GM18858 (cell line): ENCODE measurements around the gene APOL3.
"Not testable (repeated sequence)": the region's sequence is repeated elsewhere in the genome, so short reads cannot be mapped to it uniquely, and the experiment has no call there.

Experiments
- ATAC-seq: cut with Tn5 transposase; IDR thresholded peaks from one replicate; pipeline ENCODE4 v1.9.1; 2021; ENCODE audit not compliant: unreplicated experiment

The APOL3 gene

DNA sequence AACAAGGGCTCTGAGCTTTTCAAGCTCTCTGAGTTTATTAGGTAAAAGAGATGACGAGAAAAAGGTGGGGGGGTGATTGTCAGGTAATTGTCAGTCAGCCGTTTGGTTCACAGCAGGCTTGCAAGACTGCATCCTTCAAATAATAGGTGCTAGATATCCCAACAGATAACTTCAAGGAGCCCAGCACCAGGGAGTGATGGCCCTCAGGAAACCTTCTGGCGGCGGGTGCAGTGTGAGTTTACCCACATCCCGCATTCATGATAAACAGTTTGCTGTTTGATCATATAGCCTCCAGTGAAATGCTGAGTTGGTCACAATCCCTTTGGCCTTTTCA lies 1.2 kb upstream of the APOL3 start:
- not testable (repeated sequence) for ATAC-seq

DNA sequence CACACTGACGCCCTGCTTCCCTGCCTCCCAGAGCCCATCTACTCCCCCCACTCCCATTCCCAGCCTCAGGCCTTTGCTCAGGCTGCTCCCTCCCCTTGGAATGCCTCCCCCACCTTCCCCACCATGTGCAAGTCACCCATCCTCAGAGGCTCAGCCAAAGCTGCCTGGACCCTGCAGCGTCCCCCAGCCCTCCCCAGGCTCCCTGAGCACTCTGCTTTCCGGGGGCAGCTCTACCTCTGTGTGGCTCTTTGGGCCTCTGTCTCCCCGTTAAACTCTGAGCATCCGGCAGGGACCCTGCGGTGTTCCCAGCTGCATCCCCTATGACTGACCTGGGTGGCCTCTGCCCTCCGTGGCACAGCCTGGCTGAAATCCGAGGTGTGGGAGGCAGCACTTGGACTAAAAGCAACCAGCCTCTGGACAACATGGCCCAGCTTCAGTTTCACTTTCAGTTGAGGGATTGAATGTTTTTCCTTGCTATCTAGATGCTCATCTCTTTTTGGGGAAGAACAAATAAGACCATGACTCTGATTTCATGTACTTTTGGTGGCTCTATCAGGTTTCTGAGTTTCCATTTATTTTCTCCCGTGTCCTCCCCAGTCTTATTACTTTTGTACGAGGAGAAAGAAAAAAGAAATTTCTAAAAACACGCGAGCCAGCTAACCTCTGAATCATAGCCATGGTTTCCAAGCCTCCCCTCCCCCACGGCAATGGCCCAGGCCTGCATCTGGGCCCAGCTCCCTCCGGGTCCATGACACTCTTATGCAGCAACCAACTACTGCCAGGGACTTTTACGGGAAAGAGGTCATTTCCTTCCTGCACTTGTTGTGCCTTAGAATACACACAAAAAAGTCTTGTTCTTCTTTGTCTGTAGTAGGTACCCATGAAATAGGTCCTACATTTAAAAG lies 3.8 kb downstream of the APOL3 start:
- ATAC-seq = no peak

DNA sequence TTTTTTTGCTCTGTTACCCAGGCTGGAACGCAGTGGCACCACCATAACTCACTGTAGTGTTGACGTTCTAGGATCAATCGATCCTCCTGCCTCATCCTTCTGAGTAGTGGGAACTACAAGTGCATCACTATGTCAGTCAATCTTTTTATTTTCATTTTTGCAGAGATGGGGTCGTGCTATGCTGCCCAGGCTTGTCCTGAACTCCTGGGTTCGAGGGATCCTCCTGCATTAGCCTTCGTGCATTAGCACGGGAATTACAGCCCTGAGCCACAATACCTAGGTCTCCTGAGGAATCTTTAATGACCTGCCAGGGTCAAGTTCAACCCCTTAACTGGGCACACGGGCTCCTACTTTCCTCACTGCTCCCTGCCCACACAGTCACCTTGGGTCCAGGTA lies 4.4 kb downstream of the APOL3 start:
- no peak for ATAC-seq

DNA sequence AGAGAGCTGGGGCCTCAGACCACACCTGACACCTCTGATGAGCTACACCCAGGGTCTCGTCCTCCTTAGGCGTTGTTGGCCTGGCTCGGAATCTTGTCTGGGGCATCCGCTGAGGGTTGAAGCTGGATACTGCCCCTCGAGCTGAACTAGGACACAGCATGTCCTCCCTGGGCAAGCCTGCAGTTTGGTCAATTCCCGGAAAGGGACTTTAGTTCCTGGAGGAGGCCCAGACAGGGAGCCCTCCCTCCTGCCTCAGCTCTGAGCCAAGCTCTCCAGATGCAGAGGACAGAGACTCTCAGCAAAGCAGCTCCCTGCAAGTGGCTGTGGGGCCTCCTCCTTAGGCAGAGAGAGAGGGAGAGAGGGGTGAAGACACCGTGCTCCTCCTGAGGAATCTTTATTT lies 4.9 kb downstream of the APOL3 start:
- no peak for ATAC-seq

DNA sequence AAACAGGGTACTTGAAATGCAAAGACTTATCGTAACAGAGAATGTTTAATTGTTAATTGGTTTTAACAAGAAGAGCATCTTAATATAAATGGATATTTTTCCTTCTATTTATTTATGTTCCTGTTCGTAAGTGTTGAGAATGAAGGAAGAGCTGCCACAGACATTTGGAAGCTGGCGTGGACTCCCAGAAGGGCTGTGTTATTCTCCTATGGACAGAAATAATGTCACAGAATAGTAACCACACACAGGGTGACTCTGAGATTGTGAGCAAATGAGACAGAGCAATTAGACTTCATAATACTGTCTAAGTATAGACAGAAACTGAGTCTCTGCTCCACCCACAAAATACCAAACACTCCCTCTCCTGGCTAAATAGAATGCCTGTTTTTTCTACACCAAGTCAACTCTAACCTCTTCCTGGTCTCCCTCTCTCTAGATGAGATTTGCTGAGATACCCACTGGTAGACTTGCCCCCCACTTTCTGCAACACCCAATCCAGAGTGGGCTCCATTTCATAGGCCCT lies 6.1 kb downstream of the APOL3 start:
- no peak for ATAC-seq

DNA sequence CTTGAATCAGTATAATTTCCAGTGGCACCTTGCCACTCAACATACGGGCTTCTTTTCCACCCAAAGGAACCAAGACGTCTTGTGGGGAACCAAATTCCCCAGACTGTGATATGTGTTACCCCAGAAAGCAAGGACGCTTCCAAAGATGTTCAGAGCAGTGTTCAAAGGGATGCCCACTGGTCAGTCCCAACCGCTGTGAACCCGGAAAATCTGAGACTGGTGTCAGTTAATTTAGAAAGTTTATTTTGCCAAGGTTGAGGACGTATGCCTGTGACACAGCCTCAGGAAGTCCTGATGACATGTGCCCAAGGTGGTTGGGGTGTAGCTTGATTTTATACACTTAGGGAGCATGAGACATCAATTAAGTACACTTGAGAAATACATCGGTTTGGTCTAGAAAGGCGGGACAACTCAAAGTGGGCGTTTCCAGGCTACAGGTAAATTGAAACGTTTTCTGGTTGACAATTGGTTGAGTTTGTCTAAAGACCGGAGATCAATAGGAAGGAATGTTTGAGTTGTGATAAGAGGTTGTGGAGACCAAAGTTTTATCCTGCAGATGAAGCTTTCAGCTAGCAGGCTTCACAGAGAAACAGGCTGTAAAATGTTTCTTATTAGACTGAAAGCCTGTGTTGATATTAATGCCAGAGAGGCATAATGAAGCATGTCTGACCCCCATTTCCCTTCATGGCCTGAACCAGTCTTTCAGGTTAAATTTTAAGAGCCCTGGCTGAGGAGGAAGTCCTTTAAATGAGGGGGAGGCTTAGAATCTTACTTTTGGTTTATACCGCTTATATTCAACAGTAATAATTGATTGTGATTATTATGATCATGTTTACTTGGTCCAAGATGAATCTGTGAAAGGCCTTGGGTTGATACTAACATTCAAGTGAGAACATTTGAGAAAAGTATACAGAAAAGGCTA lies 6.8 kb downstream of the APOL3 start:
- ATAC-seq = no peak

DNA sequence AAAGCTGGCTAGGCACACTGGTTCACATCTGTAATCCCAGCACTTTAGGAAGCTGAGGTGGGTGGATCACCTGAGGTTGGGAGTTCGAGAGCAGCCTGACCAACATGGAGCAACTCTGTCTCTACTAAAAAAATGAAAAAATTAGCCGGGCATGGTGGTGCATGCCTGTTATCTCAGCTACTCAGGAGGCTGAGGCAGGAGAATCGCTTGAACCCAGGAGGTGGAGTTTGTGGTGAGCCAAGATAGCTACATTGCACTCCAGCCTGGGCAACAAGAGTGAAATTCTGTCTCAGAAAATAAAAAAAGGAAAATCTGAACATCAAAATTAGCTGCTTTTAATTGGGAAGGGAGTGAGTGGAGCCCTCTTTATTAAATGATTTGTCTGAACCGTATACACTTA lies 7.7 kb downstream of the APOL3 start:
- ATAC-seq = not testable (repeated sequence)

DNA sequence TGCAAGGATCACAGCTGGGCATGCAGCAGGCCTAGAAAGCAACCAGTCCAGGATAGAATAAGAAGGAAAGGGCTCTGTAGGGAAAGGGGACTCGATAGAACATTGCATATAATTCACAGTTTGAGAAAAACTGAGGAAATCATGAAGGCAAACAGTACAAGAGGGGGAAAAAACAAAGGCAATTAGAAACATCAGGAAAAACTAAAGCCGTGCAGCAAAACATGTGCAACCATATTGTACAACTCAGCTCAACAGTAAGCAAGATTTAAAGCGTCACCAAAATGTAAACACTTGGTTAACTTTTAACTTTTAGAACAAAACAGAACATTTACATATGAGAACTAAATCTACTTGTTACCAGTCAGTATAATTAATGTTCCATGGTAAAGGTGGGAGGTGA lies 8.5 kb downstream of the APOL3 start:
- no peak for ATAC-seq

DNA sequence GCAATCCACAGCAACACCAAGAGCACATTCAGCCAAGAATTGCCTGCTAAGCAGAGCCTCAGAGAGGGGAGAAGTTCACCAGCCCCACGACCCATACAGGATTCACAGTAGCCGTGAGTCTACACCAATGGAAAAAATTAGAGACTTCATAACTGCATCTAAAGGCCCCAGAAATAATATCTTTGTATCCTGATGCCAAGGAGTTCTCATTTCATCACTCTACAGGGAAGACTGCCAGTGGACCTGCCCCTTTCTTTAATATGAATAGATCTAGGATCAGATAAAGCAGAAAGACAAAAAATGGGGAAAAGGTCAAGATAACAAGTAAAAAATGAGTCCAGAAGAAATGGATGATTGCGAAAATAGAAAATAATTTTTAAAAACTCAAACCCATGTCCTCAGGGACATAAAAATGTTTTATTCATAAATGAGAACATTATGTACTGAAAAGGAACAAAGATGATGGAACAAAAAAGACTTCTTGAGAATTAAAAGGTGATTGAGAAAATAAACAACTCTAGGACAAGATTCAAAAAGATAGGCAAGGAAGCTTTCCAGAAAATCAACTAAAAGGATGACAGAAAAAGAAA lies 9.5 kb downstream of the APOL3 start:
- no peak for ATAC-seq

DNA sequence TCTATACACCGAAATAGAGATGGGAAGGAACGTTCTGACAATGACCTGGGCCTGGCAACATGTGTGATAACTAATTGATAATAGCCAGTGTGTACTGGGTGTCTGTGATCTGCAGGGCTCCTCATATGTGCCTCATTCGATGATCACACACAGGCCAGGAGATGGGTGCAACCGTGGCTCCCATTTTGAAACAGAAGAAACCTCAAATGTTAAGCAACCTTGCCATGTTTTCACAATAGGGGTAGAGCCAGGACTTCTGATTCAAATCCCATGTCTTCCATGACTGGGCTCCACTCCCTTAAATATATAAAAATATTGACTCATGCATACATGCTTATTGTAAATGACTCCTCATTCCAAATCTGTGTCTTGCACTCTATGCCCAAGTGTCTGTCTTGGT lies 11.1 kb downstream of the APOL3 start:
- ATAC-seq = no peak

DNA sequence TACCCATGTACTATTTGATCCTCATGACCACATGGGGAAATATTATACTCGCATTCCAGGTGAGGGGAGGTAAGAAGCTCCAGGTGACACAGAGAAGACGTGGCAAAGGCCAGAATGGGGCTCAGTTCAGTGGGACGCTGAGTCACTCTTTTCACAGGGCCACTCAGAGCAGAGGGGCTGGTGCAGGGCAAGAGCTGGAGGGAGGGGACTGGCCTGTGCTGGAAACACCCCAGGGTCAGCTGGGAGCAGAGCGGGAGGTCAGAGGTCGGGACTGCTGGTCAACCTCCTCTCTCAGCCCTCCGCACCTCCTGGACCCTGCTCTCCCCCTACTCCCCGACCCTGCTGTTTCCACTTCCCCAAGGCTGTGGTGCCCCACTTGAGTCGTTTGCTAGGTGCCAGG lies 12.1 kb downstream of the APOL3 start:
- no peak for ATAC-seq

DNA sequence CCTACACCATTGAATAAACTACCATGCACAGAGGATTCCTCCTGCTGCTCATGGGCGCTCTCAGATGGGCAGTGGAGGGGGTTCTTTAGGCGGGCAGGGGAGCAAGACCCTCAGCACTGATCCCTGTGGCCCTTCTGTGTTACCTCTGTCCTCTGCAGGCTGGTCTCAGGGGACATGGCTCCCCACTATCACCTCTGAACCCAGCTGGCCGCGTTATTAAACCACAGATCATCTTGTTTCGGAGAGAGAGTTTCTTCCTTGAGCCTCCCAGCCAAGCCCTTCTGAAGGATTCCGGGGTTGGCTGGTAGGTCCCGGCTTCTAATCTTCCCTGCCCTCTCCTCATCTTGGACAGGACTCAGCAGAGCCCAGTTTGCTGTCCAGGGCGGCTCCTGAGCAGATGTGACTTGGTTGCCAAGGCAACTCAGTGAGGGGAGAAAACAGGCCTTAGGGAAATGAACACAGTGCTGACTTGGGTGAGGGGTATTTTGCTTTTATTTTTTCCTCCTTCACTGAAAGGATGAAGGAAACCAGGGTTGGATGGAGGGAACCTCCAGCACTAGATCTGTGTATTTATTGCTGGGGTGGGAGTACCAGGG lies 13.3 kb downstream of the APOL3 start:
- ATAC-seq = no peak

DNA sequence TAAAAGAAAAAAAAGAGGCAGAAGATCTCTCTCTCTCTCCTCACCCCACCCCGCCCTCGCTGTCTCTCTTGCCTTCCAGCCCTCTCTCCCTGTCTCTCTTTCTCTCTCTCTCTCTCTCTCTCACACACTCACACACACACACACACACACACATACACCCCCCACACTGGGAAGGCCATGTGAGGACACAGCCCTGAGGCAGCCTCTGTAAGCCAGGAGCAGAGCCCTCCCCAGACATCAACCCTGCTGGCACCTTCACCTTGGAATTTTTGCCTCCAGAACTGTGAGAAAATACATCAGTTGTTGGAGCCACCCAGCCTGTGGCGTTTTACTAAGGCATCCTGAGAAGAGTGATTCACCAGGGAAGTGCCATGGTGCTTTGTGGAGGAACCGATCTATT lies 14.7 kb downstream of the APOL3 start:
- no peak for ATAC-seq

DNA sequence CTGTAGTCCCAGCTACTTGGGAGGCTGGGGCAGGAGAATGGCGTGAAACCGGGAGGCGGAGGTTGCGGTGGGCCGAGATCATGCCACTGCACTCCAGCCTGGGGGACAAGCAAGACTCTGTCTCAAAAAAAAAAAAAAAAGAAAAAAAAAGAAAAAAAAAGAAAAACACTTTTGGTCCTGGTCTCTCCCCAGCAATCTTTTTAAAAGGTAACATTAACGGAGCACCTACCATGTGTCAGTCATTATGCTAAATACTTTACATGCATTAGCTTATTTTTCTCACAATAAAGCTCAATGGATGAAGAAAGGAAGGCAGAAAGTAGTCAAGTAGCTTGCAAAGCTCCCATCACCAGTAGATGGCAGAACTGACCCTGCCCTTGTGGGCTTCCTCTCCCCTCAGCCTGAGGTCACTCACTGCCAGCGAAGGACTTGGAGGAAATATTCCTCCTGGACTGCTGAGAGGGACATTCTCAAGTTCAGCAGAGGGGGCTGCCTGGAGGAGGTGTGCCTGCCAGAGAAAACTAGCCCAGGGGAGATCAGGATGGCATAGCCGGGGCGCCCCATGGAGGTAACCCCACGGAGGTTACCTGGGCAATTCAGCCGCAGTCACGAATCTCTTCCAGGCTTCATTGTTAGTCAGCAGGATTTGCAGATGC lies 15.5 kb downstream of the APOL3 start:
- ATAC-seq = no peak

DNA sequence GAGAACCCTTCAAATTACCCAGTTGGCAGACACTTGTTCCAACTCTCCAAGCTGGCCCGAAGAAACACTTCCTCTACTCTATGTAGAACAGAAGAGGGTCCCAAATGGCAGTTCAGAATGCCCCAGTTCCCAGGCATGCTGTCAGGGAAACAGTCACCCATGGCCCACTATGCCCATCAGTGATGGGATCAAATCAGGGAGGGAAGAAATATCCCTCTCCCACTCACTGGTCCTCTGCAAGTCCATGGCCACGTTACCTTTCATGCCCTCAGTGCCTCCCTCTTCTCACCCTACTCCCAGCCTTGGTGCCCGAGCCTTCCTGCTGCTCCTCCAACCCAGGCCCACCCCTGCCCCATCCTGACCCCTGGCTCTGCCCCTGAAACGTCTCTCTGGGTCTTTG lies 16.6 kb downstream of the APOL3 start:
- ATAC-seq = no peak

DNA sequence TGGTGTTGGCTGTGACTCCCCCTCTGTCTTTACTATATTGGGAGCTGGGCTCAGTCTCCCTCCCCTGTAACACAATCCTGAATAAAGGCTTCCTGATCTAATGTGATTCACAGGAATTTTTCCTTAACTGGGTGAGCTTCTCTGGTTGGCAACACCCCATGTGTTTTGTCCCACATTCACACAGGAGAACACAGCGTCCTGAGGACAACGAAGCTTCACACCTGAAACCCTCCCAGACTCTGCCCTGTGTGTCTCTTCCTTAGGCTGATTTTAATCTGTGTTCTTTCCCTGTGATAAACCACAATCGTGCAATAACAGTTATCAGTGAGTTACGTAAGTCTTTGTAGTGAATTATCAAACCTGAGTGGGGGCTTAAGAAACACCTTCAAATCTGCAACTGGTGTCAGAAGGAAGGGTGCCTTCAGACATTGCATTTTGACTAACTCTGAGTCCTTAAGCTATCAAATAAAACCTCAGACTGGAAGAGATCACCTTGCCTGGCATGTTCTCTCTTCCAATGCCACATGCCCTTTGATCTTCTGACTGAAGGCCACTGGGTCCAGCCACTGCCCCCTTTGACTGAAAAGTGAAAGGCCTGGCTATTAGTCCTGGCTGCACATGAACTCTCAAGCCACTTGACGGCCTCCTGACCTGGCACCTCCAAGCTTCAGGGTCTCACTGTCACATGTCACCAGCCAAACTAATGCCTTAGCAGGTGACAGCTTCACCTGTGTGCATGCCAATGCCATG lies 17.3 kb downstream of the APOL3 start:
- ATAC-seq = no peak

DNA sequence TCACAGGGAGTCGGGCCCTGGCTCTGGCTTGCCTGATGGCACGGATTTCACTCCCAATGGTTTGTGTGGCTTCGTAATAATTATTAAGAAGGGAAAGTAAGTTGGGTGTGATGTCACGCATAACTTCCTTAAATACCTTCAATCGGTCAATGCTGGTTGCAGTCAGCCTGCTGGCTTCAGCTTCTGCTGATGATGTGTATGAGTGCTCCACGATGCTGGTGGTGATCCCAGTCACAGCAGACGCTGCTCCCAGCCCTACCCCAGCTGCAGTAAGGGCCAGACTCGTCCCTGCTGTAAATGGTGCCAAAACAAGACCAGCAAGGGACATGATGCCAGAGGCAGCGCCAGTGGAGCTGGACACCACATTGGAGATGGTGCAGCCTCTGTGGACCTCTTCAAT lies 19.1 kb downstream of the APOL3 start:
- ATAC-seq = no peak

DNA sequence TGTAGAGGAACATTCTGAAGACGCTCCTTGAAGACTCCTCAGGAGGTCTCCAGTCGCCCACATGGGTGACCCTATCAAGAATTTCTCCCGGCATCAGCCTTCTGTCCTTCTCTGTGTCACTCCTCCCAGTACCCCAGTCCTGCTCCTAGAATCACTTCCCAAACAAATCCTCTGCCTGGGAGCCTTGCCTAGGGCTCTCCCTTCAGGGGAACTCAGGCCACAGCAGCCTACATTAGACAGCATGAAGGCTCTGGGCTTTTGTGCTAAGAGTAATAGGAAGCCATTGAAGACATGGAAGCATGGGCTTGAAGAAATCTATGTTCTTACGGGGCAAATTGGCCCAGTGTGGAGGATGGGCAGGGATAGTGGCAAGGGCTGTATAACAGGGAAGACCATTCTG lies 21.8 kb downstream of the APOL3 start:
- ATAC-seq = not testable (repeated sequence)

DNA sequence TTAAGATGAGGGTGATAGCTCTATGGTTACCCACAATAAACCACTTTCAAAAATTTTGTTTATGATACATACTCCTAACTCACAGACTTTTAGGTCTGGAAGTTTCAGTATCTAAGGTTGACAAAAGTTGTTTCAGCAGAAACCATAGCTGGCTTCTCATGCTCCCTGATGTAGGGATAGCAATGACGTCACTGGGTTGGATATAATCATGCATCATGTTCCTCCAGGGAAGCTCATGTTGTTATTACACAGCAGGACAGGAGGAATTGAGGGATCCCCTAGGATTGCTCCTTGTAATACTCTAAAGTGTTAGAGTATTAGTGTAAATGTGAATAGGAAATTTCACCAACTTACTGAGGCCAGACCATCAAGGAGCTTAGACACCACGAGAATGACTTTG lies 23.6 kb downstream of the APOL3 start:
- no peak for ATAC-seq

DNA sequence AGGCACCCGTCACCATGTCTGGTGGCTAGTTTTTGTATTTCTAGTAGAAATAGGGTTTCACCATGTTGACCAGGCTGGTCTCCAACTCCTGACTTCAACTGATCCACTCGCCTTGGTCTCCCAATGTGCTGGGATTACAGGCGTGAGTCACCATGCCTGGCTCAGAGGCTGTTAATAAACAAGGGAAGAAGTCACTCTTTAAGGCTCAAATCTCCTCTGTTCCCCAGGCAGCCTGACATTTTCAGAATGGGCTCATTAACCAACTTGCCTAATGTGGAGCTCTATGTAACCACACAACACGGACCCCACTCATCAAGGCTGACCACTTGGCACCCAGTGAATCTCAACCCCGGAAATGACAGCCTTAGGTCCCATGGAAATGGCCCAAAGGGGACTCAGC lies 24.1 kb downstream of the APOL3 start:
- ATAC-seq = no peak
